GM18498 (cell line): Measurements from ENCODE around the gene ESR1.
"Not testable (repeated sequence)": the region's sequence is repeated elsewhere in the genome, so short reads cannot be mapped to it uniquely, and the experiment has no call there.

Experiments used
- ATAC-seq: cut with Tn5 transposase; IDR thresholded peaks from one replicate; pipeline ENCODE4 v1.9.1; 2021; ENCODE audit warnings: mild to moderate bottlenecking, moderate library complexity; ENCODE audit not compliant: unreplicated experiment

ESR1 gene

DNA sequence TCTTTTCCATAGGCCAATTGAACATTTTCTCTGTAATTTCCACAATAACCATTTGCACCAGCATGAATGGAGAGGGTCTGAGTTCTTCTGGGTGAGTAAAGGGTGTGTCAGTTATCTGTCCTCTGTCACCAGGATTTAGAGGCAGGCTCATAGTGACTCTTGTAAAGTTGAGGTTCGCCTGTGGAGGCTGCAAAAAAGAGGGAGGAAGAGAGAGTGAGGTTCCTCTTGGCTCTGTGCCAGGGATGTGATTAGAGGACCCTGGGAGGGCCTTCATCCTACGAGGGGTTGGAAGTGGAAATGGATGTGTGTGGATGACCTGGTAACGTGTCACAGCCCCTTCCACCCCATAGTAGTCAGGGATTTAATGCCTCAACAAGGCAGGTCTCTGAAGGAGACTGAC is 242.0 kb downstream of the ESR1 start:
- ATAC-seq = no peak

GRCh38 chr6:152050451-152051195 is 243.1 kb downstream of the ESR1 start:
- ATAC-seq = no peak

GRCh38 chr6:152052061-152052460 is 244.6 kb downstream of the ESR1 start:
- ATAC-seq = no peak

GRCh38 chr6:152053332-152053731 is 245.8 kb downstream of the ESR1 start:
- ATAC-seq = no peak

DNA sequence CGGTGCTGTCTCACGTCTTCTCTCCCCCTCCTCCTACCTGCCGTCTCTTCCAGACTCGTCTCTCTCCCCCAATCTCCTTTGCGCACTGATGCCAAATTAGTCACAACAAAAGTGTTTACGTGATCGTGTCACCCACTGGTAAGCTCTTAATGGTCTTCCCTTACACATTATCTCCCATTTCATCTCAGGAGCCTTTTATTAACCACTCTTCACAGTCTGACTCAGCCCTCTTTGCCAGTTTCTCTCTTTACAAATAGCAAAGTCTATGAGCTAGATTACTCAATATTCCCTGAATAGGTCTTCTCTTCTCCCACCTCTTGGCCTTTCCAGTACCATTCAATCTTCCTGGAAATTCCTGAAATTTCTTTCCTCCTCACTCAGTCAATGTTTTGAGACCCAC is 247.0 kb downstream of the ESR1 start:
- ATAC-seq = no peak

GRCh38 chr6:152055517-152055916 is 248.0 kb downstream of the ESR1 start:
- no peak for ATAC-seq

DNA sequence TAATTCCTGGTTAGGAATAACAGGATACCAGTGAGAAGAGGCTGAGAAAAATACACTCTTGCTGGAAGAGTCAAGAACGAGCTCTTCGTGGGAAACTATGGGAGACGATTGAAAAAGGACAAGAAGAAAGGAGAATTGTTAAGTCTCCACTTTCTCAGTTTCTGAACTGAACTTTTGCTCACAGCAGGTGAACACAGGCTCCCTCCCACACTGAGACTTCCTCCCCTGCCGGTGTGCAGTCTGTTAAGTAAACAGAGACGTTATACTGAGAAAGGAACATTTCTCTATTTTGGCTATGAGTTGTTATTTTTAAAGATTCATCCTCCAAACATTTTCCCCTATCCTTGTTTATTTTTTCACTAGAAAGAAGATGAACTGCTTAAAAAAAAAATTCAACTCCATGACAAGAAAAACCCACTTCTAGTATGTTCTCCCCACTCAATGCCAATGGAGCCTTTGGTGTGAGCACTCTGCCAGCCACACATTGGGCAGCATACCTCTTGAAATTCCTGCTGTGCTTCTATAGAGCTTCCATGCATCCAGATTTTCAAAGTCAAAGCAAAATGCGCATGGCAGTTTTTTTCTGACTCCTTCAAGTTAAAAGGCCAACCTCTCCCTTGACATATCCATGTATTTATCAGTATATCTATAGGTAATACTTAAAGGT is 250.5 kb downstream of the ESR1 start:
- no peak for ATAC-seq

GRCh38 chr6:152059909-152060308 is 252.4 kb downstream of the ESR1 start:
- ATAC-seq = no peak

DNA sequence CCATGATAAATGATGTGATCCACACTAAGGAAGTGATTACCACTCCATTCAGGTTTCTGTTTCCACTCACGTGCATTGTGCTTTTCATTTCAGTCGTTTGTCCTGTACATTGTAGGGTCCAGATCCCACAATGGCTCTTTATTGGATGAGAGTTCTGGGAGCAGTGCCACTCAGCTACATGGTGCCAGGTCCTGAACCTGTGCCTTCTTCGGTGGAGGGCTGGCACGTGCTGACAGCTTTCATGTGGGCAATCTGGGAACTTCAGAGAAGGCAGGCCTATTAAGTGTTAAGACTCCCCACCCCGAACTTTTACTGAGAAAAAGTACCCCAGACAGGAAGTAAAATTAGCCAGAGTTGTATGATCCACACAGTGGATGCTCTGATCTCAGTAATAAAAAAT is 255.0 kb downstream of the ESR1 start:
- ATAC-seq = no peak

- no peak for ATAC-seq
Measured at GRCh38 chr6:152063170-152063921, 255.9 kb downstream of the ESR1 start.

GRCh38 chr6:152068622-152069261 is 261.3 kb downstream of the ESR1 start:
- ATAC-seq = no peak

GRCh38 chr6:152070556-152070955 is 263.1 kb downstream of the ESR1 start:
- no peak for ATAC-seq

GRCh38 chr6:152071318-152071717 is 263.8 kb downstream of the ESR1 start:
- no peak for ATAC-seq

DNA sequence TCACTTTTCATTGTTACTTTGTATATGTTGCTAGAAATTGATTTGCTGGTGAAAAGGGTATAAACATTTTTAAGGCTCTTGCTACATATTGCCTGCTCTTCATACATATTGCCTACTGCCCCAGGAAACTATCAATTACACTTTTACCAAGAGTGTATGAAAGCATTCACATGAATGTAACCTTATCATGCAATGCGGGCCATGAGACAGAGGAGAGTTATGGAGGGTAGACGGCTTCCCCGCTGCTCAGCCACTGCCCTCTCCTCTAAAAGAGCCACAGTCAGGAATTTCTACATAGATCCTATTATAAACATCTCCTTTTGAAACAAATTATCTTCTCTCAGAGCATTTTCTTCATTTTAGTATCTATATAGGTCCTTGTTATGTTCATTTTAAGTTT is 264.4 kb downstream of the ESR1 start:
- ATAC-seq = no peak

GRCh38 chr6:152076242-152076641 is 268.8 kb downstream of the ESR1 start:
- ATAC-seq = not testable (repeated sequence)

DNA sequence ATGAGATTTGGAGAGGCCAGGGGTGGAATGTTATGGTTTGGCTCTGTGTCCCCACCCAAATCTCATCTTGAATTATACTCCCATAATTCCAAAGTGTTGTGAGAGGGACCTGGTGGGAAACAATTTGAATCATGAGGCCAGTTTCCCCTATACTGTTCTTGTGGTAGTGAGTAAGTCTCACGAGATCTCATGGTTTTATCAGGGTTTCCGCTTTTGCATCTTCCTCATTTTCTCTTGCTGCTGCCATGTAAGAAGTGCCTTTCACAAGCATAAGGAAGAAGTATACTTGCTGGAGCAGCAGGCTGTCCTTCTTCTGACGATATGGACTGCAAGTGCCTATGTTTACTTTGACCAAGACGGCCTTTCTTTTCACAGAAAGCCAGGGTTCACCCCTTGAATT is 270.5 kb downstream of the ESR1 start:
- no peak for ATAC-seq

- no peak for ATAC-seq
Measured at GRCh38 chr6:152078804-152079203, 271.3 kb downstream of the ESR1 start.

- no peak for ATAC-seq
Measured at GRCh38 chr6:152085451-152085921, 278.0 kb downstream of the ESR1 start.

GRCh38 chr6:152086223-152086873 is 278.9 kb downstream of the ESR1 start:
- ATAC-seq = no peak

DNA sequence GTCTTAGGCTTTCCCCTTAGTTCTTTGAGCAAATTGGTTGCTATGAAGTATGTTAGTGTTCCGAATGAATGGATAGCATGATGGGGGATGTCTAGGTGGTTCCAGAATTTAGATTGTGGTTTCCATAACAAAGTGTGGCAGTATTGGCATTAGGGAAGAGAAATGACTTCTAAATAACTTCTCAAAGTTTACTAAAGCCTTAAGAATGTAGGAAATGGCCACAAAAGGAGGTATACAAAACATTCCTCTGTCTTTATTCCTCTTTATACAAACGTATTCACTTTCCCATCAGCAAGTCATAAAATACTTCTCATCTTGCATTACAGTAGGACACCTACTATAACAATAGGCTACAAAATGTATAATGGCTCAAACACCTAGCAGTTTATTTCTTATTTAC is 279.6 kb downstream of the ESR1 start:
- ATAC-seq = no peak

- no peak for ATAC-seq
Measured at GRCh38 chr6:152087701-152088100, 280.2 kb downstream of the ESR1 start.
